ENCODE data around the gene PARN.

GRCh38 chr16:14496047-14496770 is 133.9 kb downstream of the PARN start:
- TF ChIP-seq CTCF (IDR thresholded peaks at IDR 0.05; ENCODE audit: low read length) = no peak
- TF ChIP-seq EZH2 (optimal IDR thresholded peaks at IDR 0.05; ENCODE audit: low read depth, low read length) = no peak

Data from MM.1S (cell line).